ENCODE results near the gene FKBP9. TPM values are rescaled to one million over a fixed set of nuclear protein-coding genes. Genes with fewer than 3 reads are reported as not detected.

Gene FKBP9
- total RNA-seq, 2 donors from 2014 or later: 73.2 to 115 TPM

DNA sequence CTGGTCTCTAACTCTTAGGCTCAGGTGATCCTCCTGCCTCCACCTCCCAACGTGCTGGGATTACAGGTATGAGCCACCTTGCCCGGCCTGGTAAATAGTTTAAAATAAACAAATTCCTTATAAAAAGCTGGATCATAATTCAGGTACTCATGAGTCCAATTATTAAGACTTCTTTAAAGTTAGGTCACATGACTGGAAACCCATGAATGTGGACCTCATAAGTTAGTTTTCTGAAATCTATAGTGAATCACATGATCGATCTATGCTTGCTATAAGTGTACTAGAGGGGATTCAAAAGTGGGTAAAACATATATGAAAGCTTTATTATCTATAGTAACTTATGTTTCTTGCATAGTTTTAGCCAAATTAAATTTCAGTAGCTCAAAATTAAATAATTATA, 91.0 kb downstream of the FKBP9 start:
- Histone ChIP-seq H3K27ac (no peak overlapping the region), H3K27me3 (no peaks in the 10 kb centered on the region), H3K4me3 (no peak overlapping the region), H3K9ac (ENCODE audit: low read depth in 2 of 2, low read length in 2 of 2) (no peak overlapping the region), H3K4me1 (peaks cover 7% of the 10 kb centered on the region), H3K9me3 (no peaks in the 10 kb centered on the region), H3K36me3 (no peaks in the 10 kb centered on the region)
- intact Hi-C loops (cut with DNase I): no loop called here
- TF ChIP-seq, protein P1, sequence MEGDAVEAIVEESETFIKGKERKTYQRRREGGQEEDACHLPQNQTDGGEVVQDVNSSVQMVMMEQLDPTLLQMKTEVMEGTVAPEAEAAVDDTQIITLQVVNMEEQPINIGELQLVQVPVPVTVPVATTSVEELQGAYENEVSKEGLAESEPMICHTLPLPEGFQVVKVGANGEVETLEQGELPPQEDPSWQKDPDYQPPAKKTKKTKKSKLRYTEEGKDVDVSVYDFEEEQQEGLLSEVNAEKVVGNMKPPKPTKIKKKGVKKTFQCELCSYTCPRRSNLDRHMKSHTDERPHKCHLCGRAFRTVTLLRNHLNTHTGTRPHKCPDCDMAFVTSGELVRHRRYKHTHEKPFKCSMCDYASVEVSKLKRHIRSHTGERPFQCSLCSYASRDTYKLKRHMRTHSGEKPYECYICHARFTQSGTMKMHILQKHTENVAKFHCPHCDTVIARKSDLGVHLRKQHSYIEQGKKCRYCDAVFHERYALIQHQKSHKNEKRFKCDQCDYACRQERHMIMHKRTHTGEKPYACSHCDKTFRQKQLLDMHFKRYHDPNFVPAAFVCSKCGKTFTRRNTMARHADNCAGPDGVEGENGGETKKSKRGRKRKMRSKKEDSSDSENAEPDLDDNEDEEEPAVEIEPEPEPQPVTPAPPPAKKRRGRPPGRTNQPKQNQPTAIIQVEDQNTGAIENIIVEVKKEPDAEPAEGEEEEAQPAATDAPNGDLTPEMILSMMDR (IDR thresholded peaks at IDR 0.05): no peak
- no peak for DNase-seq

GRCh38 chr7:33048704-33049103, 91.5 kb downstream of the FKBP9 start:
- no peaks in the 10 kb centered on the region for H3K27me3 ChIP-seq
- TF ChIP-seq, protein P1 (IDR thresholded peaks at IDR 0.05): no peak
- intact Hi-C loops (cut with DNase I): no loop called here
- H3K36me3 ChIP-seq: no peaks in the 10 kb centered on the region
- H3K27ac ChIP-seq: no peak overlapping the region
- H3K4me3 ChIP-seq: no peak overlapping the region
- no peak overlapping the region for H3K9ac ChIP-seq (ENCODE audit: low read depth in 2 of 2, low read length in 2 of 2)
- peaks cover 7% of the 10 kb centered on the region for H3K4me1 ChIP-seq
- no peaks in the 10 kb centered on the region for H3K9me3 ChIP-seq
- DNase-seq: no peak

DNA sequence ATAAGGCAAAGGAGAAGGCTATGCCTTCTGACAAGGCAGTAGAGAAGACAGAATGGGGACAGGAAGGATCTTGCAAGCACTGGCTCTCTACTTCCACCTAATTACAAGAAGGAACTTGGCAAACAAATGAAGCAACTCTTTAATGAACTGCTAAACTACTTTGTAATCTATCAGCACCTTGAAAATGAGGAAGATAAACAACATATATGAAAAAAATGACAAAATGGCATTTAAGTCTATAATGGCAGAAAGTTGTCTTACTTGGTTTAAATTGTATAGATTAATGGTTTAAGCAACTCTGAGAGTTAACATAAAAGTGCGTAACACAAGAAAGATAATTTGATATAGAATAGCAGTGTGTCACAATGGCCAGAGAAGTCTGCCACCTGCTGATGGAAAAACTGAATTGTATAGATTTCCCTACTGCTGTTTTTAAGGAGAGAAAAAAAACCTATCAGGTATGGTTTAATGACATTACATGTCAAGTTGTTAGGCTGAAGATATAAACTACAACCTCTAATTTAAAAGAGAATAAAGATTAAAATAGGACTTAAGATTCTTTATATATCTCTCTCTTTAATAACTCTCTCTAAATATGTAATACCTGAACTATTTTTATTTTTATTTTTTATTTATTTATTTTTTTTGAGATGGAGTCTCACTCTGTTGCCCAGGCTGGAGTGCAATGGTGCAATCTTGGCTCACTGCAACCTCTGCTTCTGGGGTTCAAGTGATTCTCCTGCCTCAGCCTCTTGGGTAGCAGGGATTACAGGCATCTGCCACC, 93.5 kb downstream of the FKBP9 start:
- Histone ChIP-seq H3K9me3 (no peaks in the 10 kb centered on the region), H3K27me3 (no peaks in the 10 kb centered on the region), H3K36me3 (no peaks in the 10 kb centered on the region), H3K9ac (ENCODE audit: low read depth in 2 of 2, low read length in 2 of 2) (peak overlapping the region in 1 of 2 donors; percentile 65), H3K4me3 (no peak overlapping the region), H3K27ac (peak overlapping the region; percentile 34), H3K4me1 (peaks cover 5% of the 10 kb centered on the region)
- intact Hi-C loops (cut with DNase I): loop anchor here (2.0 kb wide), 1 partner anchor 204 kb away; no protein-coding TSS in a partner anchor
- DNase-seq: peak; percentile 56
- TF ChIP-seq, protein P1 (IDR thresholded peaks at IDR 0.05): peak; percentile 58

- Histone ChIP-seq H3K27ac (no peak overlapping the region), H3K4me1 (peaks cover 5% of the 10 kb centered on the region), H3K9ac (ENCODE audit: low read depth in 2 of 2, low read length in 2 of 2) (no peak overlapping the region), H3K4me3 (no peak overlapping the region), H3K36me3 (no peaks in the 10 kb centered on the region), H3K27me3 (no peaks in the 10 kb centered on the region), H3K9me3 (no peaks in the 10 kb centered on the region)
- TF ChIP-seq, protein P1 (IDR thresholded peaks at IDR 0.05): no peak
- intact Hi-C loops (cut with DNase I): no loop called here
- DNase-seq: no peak
These were observed 96.5 kb downstream of the FKBP9 start for GRCh38 chr7:33053721-33054120.

GRCh38 chr7:33054261-33054964, 97.2 kb downstream of the FKBP9 start:
- no peak overlapping the region for H3K4me3 ChIP-seq
- H3K9me3 ChIP-seq: no peaks in the 10 kb centered on the region
- intact Hi-C loops (cut with DNase I): no loop called here
- no peak for DNase-seq
- peaks cover 5% of the 10 kb centered on the region for H3K4me1 ChIP-seq
- no peak overlapping the region for H3K9ac ChIP-seq (ENCODE audit: low read depth in 2 of 2, low read length in 2 of 2)
- no peaks in the 10 kb centered on the region for H3K27me3 ChIP-seq
- TF ChIP-seq, protein P1 (IDR thresholded peaks at IDR 0.05): no peak
- no peak overlapping the region for H3K27ac ChIP-seq
- no peaks in the 10 kb centered on the region for H3K36me3 ChIP-seq

Measured in colonic mucosa (tissue), 4 donors.